ENCODE measurements around the gene CACNA1G. TPM values are rescaled to one million over a fixed set of nuclear protein-coding genes. Genes with fewer than 3 reads are reported as not detected.

CACNA1G gene
- total RNA-seq, 4 donors from 2014 or later: 0.15 to 0.94 (median 0.16) TPM; not detected in 1

DNA sequence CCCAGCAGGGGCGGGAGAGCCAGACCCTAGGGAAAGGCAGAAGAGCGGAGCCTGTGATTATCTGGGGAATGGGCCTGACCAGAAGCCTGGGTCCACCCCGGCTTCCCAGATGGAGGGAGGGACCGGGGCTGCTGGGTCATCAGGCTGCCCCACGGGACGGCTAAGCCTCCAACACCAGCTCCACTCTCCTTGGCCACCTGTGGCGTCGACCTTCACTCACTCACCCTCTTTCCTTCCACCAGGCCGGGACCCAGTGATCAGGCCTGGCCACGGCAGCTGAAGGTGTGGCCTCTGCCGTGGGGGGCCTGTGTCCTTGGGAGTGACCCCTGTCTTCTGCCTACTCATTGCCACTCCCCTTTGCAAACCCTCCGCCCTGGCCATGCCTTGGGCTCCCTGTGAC is 51.8 kb downstream of the CACNA1G start:
- H3K4me3 ChIP-seq: no peak overlapping the region
- H3K4me1 ChIP-seq: peaks cover 0 to 7% (median 0%) of the 10 kb centered on the region in 3 donors
- H3K36me3 ChIP-seq: no peaks in the 10 kb centered on the region
- WGBS, 2 donors (ENCODE audit: low coverage in 1 of 2): 100% methylated on average over 7 of the region's 12 CpGs; no CpG with 5 or more reads in 1 of the 2 donors
- no peaks in the 10 kb centered on the region for H3K9me3 ChIP-seq
- peaks cover 12% of the 10 kb centered on the region for H3K27me3 ChIP-seq
- no peak for ATAC-seq
- TF ChIP-seq EP300 (IDR thresholded peaks at IDR 0.05): no peak
- TF ChIP-seq POLR2A (IDR thresholded peaks at IDR 0.05): no peak
- no peak for TF ChIP-seq POLR2AphosphoS5 (IDR thresholded peaks at IDR 0.05)
- TF ChIP-seq, protein P1, sequence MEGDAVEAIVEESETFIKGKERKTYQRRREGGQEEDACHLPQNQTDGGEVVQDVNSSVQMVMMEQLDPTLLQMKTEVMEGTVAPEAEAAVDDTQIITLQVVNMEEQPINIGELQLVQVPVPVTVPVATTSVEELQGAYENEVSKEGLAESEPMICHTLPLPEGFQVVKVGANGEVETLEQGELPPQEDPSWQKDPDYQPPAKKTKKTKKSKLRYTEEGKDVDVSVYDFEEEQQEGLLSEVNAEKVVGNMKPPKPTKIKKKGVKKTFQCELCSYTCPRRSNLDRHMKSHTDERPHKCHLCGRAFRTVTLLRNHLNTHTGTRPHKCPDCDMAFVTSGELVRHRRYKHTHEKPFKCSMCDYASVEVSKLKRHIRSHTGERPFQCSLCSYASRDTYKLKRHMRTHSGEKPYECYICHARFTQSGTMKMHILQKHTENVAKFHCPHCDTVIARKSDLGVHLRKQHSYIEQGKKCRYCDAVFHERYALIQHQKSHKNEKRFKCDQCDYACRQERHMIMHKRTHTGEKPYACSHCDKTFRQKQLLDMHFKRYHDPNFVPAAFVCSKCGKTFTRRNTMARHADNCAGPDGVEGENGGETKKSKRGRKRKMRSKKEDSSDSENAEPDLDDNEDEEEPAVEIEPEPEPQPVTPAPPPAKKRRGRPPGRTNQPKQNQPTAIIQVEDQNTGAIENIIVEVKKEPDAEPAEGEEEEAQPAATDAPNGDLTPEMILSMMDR (IDR thresholded peaks at IDR 0.05): no peak
- no peak overlapping the region for H3K27ac ChIP-seq

- 48 to 77% methylated on average over 9 to 11 of the region's 26 CpGs for WGBS, 2 donors (ENCODE audit: low coverage in 1 of 2)
- Histone ChIP-seq H3K27me3 (peaks cover 12% of the 10 kb centered on the region), H3K4me3 (no peak overlapping the region), H3K9me3 (no peaks in the 10 kb centered on the region), H3K36me3 (no peaks in the 10 kb centered on the region), H3K27ac (no peak overlapping the region), H3K4me1 (peaks cover 0 to 7% (median 0%) of the 10 kb centered on the region in 3 donors)
- ATAC-seq: no peak
- TF ChIP-seq, protein P1 (IDR thresholded peaks at IDR 0.05): peak in 1 of 4 experiments; percentile 26
- TF ChIP-seq POLR2AphosphoS5 (IDR thresholded peaks at IDR 0.05): no peak
Measured at GRCh38 chr17:50613007-50613992, 52.8 kb downstream of the CACNA1G start.

DNA sequence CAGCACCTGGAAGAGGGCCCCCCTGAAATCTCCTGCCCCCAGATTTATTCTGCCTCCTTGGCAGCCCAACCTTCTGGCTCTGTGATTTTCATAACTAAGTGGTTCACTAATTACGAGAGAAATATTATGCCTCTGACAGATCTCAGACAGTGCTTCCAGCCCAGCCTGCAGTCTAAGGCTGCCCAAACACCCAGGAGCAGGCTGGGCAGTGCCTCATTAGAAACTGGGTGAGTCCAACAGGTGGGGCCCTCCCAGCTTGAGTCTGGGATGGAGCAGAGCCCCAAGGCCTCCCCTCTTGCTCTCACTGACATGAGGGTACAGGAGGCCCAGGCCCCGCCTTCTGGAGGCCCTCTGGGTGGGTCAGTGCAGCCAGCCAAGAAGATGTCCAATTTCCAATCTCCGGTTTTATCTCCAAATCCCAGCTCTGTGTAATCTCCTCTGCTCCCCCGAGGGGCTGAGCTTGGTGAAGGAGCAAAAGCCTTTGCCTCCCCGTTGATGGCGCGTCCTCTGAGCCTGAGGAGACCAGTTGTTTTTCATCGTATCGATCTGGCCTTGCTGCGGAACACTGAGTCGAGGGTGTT is 54.0 kb downstream of the CACNA1G start:
- Histone ChIP-seq H3K4me1 (peaks cover 0 to 7% (median 0%) of the 10 kb centered on the region in 3 donors), H3K4me3 (no peak overlapping the region), H3K36me3 (no peaks in the 10 kb centered on the region), H3K27me3 (peaks cover 4% of the 10 kb centered on the region), H3K9me3 (no peaks in the 10 kb centered on the region), H3K27ac (no peak overlapping the region)
- WGBS, 2 donors (ENCODE audit: low coverage in 1 of 2): 34 to 50% methylated on average over 1 to 4 of the region's 11 CpGs
- no peak for ATAC-seq
- no peak for TF ChIP-seq EP300 (IDR thresholded peaks at IDR 0.05)
- TF ChIP-seq, protein P1 (IDR thresholded peaks at IDR 0.05): no peak
- TF ChIP-seq POLR2AphosphoS5 (IDR thresholded peaks at IDR 0.05): no peak
- no peak for TF ChIP-seq POLR2A (IDR thresholded peaks at IDR 0.05)

DNA sequence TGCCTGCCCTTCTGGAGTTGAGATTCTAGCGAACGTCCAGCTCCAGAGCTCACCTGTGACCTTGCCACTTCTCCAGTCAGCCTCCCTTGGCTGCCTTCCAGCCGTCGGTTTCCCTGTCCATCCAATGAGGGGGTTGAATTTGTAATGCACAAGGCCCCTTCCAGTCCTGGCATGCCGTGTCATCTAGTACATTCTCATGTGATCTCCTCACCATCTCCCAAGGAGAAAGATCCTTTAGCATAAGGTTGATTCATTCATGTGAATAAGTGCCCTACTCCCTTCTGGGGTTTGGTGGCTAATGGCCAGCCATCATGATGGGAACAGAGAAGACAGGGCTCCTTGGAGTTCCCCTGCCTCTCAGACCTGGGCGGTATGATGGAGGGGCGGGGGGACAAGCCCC is 55.3 kb downstream of the CACNA1G start:
- Histone ChIP-seq H3K27ac (no peak overlapping the region), H3K9me3 (no peaks in the 10 kb centered on the region), H3K27me3 (no peaks in the 10 kb centered on the region), H3K4me3 (no peak overlapping the region), H3K4me1 (peaks cover 0 to 7% (median 0%) of the 10 kb centered on the region in 3 donors), H3K36me3 (no peaks in the 10 kb centered on the region)
- ATAC-seq: no peak
- TF ChIP-seq POLR2A (IDR thresholded peaks at IDR 0.05) (no peak), POLR2AphosphoS5 (IDR thresholded peaks at IDR 0.05) (no peak), EP300 (IDR thresholded peaks at IDR 0.05) (no peak)
- 81% methylated on average over 5 of the region's 7 CpGs; no CpG with 5 or more reads in 1 of the 2 donors for WGBS, 2 donors (ENCODE audit: low coverage in 1 of 2)

DNA sequence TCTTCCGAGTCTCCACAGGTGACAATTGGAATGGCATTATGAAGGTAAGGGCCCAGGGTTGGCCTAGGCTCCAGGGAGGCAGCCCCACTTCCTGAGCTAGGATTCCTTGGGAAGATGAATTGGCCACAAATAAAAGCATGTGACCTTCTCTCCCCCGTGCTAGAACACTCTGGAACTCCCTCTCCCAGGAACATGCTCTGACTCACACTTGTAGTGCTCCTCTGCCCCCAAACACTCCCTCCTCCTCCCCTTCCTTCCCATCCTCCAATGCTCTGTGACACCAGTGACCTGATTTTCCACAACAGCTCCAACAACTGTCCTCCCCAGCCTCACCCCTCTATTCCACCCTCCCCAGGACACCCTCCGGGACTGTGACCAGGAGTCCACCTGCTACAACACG is 57.8 kb downstream of the CACNA1G start:
- no peaks in the 10 kb centered on the region for H3K36me3 ChIP-seq
- no peak overlapping the region for H3K27ac ChIP-seq
- peaks cover 9% of the 10 kb centered on the region for H3K27me3 ChIP-seq
- H3K4me1 ChIP-seq: peaks cover 0 to 7% (median 0%) of the 10 kb centered on the region in 3 donors
- no peaks in the 10 kb centered on the region for H3K9me3 ChIP-seq
- H3K4me3 ChIP-seq: no peak overlapping the region
- TF ChIP-seq POLR2A (IDR thresholded peaks at IDR 0.05): no peak
- no peak for TF ChIP-seq EP300 (IDR thresholded peaks at IDR 0.05)
- no peak for TF ChIP-seq POLR2AphosphoS5 (IDR thresholded peaks at IDR 0.05)
- TF ChIP-seq, protein P1 (IDR thresholded peaks at IDR 0.05): no peak
- WGBS, 2 donors (ENCODE audit: low coverage in 1 of 2): 50 to 63% methylated on average over 1 to 2 of the region's 4 CpGs
- ATAC-seq: no peak

Data from gastroesophageal sphincter (tissue), 4 donors.